Thoracic aorta (tissue), 2 donors: ENCODE data around the gene MED16. TPM values are rescaled to one million over a fixed set of nuclear protein-coding genes. Genes with fewer than 3 reads are reported as not detected.

ENCODE experiments used
- total RNA-seq, 2 donors: library from RNA; depleted of rRNA; stranded (reverse); fragments of >200 nt; gene quantifications; one replicate each; pipeline versions ENCODE4 v1.1.0 to v1.2.3, GENCODE V29; 2016

The MED16 gene
- total RNA-seq, 2 donors from 2014 or later: 29.1 to 38.0 TPM

Other genes starting within 250 kb of the MED16 start
- gene RNF126, start 230.0 kb downstream of the MED16 start, total RNA-seq: 10 to 100 TPM; 47.8 to 61.9 TPM
- gene FSTL3, start 216.8 kb downstream of the MED16 start, total RNA-seq: 100 to 1,000 TPM; 361 to 595 TPM
- not detected for gene PRSS57, start 197.7 kb downstream of the MED16 start, total RNA-seq
- 10 to 100 TPM; 14.4 to 28.4 TPM for gene PALM, start 184.3 kb downstream of the MED16 start, total RNA-seq
- 1 to 10 TPM in 1 of 2 donors, not detected in 1; 2.2 TPM for gene MISP, start 142.1 kb downstream of the MED16 start, total RNA-seq
- 100 to 1,000 TPM; 149 to 163 TPM for gene PTBP1, start 95.7 kb downstream of the MED16 start, total RNA-seq
- gene PLPPR3, start 71.2 kb downstream of the MED16 start, total RNA-seq: not detected
- 1 to 10 TPM in 1 of 2 donors, not detected in 1; 1.1 TPM for gene AZU1, start 65.3 kb downstream of the MED16 start, total RNA-seq
- gene PRTN3, start 52.2 kb downstream of the MED16 start, total RNA-seq: not detected
- gene ELANE, start 40.9 kb downstream of the MED16 start, total RNA-seq: under 1 TPM in 1 of 2 donors, not detected in 1; 0.41 TPM
- gene CFD, start 33.5 kb downstream of the MED16 start, total RNA-seq: 100 to 1,000 TPM; 472 to 781 TPM
- gene RNU6-9, start 297 bp upstream of the MED16 start, total RNA-seq: not detected
- 10 to 100 TPM; 37.6 to 42.4 TPM for gene R3HDM4, start 20.0 kb upstream of the MED16 start, total RNA-seq
- gene KISS1R, start 24.1 kb upstream of the MED16 start, total RNA-seq: not detected
- 10 to 100 TPM in 1 of 2 donors, 1 to 10 TPM in 1; 3.3 to 11.2 TPM for gene ARID3A, start 32.8 kb upstream of the MED16 start, total RNA-seq
- 10 to 100 TPM in 1 of 2 donors, 1 to 10 TPM in 1; 6.8 to 27.6 TPM for gene WDR18, start 91.2 kb upstream of the MED16 start, total RNA-seq
- under 1 TPM in 1 of 2 donors, not detected in 1; 0.14 TPM for gene GRIN3B, start 107.2 kb upstream of the MED16 start, total RNA-seq
- 100 to 1,000 TPM; 183 to 267 TPM for gene TMEM259, start 127.9 kb upstream of the MED16 start, total RNA-seq
- not detected for gene RNU6-2, start 128.3 kb upstream of the MED16 start, total RNA-seq
- 100 to 1,000 TPM in 1 of 2 donors, 10 to 100 TPM in 1; 96.9 to 193 TPM for gene CNN2, start 133.4 kb upstream of the MED16 start, total RNA-seq
- gene ABCA7, start 146.9 kb upstream of the MED16 start, total RNA-seq: 1 to 10 TPM; 6.0 to 7.0 TPM
- 10 to 100 TPM; 37.9 to 42.6 TPM for gene ARHGAP45, start 174.0 kb upstream of the MED16 start, total RNA-seq
- gene POLR2E, start 202.2 kb upstream of the MED16 start, total RNA-seq: 100 to 1,000 TPM; 129 to 149 TPM
- 100 to 1,000 TPM; 259 to 441 TPM for gene GPX4, start 210.8 kb upstream of the MED16 start, total RNA-seq